GM12878 (cell line): ENCODE data around the gene ZMAT3.

ENCODE experiments used
- EGR1 ChIP-seq, 2 experiments: IDR thresholded peaks; 1 replicate in 1 of 2; 2 replicates in 1 of 2; pipeline ENCODE4 v1.6.1; 2011 to 2012; ENCODE audit warnings: low read depth in 2 of 2, low read length in 2 of 2, borderline replicate concordance in 1 of 2, mild to moderate bottlenecking in 1 of 2, moderate library complexity in 1 of 2
- NRF1 ChIP-seq: conservative IDR thresholded peaks from 2 replicates; pipeline ENCODE4 v1.6.1; 2011; ENCODE audit warnings: mild to moderate bottlenecking, low read depth, low read length, improper control_type of control experiment
- ZNF687 ChIP-seq: fragments of 450-650 bp; IDR thresholded peaks from 2 replicates; pipeline ENCODE4 v1.6.1; 2017; ENCODE audit warnings: mild to moderate bottlenecking, moderate library complexity
- ZSCAN29 ChIP-seq: fragments of 450-650 bp; IDR thresholded peaks from 2 replicates; pipeline ENCODE4 v1.6.1; 2017; ENCODE audit warnings: mild to moderate bottlenecking, moderate library complexity

- TF ChIP-seq ZSCAN29 = no peak
- TF ChIP-seq NRF1 = no peak
- no peak for TF ChIP-seq ZNF687
- no peak for TF ChIP-seq EGR1 (IDR thresholded peaks at IDR 0.05; ENCODE audit: borderline replicate concordance in 1 of 2, low read depth in 2 of 2, low read length in 2 of 2)
These were observed 7.9 kb upstream of the ZMAT3 start for GRCh38 chr3:179079537-179079936.
